GM23338 (cell line): Measurements from ENCODE around the gene RAB37. TPM values are rescaled to one million over a fixed set of nuclear protein-coding genes. Genes with fewer than 3 reads are reported as not detected.

ENCODE experiments used
- CTCF ChIP-seq, 2 experiments: fragments of 200-600 bp in 1 of 2; sonication (generic) in 1 of 2; conservative IDR thresholded peaks; 2 replicates each; pipeline versions ENCODE4 v1.5.1 to v1.6.1; 2016 to 2017; ENCODE audit warnings: antibody characterized with exemption in 2 of 2, low read depth in 2 of 2, mild to moderate bottlenecking in 2 of 2, moderate library complexity in 1 of 2
- ETS1 ChIP-seq: IDR thresholded peaks from 2 replicates; pipeline ENCODE4 v1.6.1; 2016; ENCODE audit warnings: antibody characterized with exemption
- EZH2 ChIP-seq: fragments of 200-600 bp; sonication (generic); IDR thresholded peaks from one replicate; pipeline ENCODE4 v1.8.0; 2017; ENCODE audit warnings: antibody characterized with exemption, mild to moderate bottlenecking, low read depth; ENCODE audit not compliant: unreplicated experiment
- EZH2phosphoT487 ChIP-seq: fragments of 200-600 bp; sonication (generic); IDR thresholded peaks from one replicate; pipeline ENCODE4 v1.8.1; 2018; ENCODE audit warnings: antibody characterized with exemption; ENCODE audit not compliant: unreplicated experiment
- ZNF114 ChIP-seq: fragments of 250-450 bp; sonication (Bioruptor Pico); IDR thresholded peaks from 2 replicates; pipeline ENCODE4 v1.5.0; 2020; ENCODE audit warnings: mild to moderate bottlenecking, moderate library complexity
- polyA plus RNA-seq: library from polyadenylated mRNA; unstranded; fragments of >200 nt; fragmentation: Nextera tagmentation; extraction: Ambion mirVana; gene quantifications from 2 replicates; pipeline ENCODE4 v1.2.1, GENCODE V29; 2016
- total RNA-seq: library from RNA; depleted of rRNA; stranded (reverse); fragments of >200 nt; shearing (Covaris generic); gene quantifications from 2 replicates; pipeline ENCODE4 v1.2.3, GENCODE V29; 2014
- TF ChIP-seq, protein P1 (sequence below): fragments of 250-450 bp; sonication (Bioruptor Pico); IDR thresholded peaks from 2 replicates; pipeline ENCODE4 v1.5.0; 2020; ENCODE audit warnings: mild to moderate bottlenecking, moderate library complexity

Gene RAB37
- total and polyA plus RNA-seq, 2 experiments from 2014 or later: 3.3 to 5.2 TPM

GRCh38 chr17:74771319-74771914 lies 34.4 kb downstream of the RAB37 start (continued):
- TF ChIP-seq, protein P1, sequence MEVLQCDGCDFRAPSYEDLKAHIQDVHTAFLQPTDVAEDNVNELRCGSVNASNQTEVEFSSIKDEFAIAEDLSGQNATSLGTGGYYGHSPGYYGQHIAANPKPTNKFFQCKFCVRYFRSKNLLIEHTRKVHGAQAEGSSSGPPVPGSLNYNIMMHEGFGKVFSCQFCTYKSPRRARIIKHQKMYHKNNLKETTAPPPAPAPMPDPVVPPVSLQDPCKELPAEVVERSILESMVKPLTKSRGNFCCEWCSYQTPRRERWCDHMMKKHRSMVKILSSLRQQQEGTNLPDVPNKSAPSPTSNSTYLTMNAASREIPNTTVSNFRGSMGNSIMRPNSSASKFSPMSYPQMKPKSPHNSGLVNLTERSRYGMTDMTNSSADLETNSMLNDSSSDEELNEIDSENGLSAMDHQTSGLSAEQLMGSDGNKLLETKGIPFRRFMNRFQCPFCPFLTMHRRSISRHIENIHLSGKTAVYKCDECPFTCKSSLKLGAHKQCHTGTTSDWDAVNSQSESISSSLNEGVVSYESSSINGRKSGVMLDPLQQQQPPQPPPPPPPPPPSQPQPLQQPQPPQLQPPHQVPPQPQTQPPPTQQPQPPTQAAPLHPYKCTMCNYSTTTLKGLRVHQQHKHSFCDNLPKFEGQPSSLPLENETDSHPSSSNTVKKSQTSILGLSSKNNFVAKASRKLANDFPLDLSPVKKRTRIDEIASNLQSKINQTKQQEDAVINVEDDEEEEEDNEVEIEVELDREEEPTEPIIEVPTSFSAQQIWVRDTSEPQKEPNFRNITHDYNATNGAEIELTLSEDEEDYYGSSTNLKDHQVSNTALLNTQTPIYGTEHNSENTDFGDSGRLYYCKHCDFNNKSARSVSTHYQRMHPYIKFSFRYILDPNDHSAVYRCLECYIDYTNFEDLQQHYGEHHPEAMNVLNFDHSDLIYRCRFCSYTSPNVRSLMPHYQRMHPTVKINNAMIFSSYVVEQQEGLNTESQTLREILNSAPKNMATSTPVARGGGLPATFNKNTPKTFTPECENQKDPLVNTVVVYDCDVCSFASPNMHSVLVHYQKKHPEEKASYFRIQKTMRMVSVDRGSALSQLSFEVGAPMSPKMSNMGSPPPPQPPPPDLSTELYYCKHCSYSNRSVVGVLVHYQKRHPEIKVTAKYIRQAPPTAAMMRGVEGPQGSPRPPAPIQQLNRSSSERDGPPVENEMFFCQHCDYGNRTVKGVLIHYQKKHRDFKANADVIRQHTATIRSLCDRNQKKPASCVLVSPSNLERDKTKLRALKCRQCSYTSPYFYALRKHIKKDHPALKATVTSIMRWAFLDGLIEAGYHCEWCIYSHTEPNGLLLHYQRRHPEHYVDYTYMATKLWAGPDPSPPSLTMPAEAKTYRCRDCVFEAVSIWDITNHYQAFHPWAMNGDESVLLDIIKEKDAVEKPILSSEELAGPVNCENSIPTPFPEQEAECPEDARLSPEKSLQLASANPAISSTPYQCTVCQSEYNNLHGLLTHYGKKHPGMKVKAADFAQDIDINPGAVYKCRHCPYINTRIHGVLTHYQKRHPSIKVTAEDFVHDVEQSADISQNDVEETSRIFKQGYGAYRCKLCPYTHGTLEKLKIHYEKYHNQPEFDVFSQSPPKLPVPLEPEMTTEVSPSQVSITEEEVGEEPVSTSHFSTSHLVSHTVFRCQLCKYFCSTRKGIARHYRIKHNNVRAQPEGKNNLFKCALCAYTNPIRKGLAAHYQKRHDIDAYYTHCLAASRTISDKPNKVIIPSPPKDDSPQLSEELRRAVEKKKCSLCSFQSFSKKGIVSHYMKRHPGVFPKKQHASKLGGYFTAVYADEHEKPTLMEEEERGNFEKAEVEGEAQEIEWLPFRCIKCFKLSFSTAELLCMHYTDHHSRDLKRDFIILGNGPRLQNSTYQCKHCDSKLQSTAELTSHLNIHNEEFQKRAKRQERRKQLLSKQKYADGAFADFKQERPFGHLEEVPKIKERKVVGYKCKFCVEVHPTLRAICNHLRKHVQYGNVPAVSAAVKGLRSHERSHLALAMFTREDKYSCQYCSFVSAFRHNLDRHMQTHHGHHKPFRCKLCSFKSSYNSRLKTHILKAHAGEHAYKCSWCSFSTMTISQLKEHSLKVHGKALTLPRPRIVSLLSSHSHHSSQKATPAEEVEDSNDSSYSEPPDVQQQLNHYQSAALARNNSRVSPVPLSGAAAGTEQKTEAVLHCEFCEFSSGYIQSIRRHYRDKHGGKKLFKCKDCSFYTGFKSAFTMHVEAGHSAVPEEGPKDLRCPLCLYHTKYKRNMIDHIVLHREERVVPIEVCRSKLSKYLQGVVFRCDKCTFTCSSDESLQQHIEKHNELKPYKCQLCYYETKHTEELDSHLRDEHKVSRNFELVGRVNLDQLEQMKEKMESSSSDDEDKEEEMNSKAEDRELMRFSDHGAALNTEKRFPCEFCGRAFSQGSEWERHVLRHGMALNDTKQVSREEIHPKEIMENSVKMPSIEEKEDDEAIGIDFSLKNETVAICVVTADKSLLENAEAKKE: no peak
- no peak for TF ChIP-seq CTCF (conservative IDR thresholded peaks at IDR 0.05; ENCODE audit: low read depth in 2 of 2)
- TF ChIP-seq ZNF114 (CRISPR knock-in tag): no peak
- no peak for TF ChIP-seq EZH2
- TF ChIP-seq EZH2phosphoT487: no peak
- TF ChIP-seq ETS1: no peak
